ENCODE data around the gene WNT7B. TPM values are rescaled to one million over a fixed set of nuclear protein-coding genes. Genes with fewer than 3 reads are reported as not detected.

Gene WNT7B
- total RNA-seq, 4 donors from 2014 or later: not detected

GRCh38 chr22:45884201-45885062 is 92.5 kb downstream of the WNT7B start:
- TF ChIP-seq EP300 (IDR thresholded peaks at IDR 0.05; ENCODE audit: low read depth) (no peak), POLR2A (IDR thresholded peaks at IDR 0.05) (no peak)
- in situ Hi-C loops (cut with MboI; ENCODE audit: low pct_ligation_motif_present in 1 of 4, low pct_unique_long_range_greater_than_20kb in 1 of 4, low sequenced_read_pairs in 3 of 4) (no loop called here), intact Hi-C loops (cut with DNase I; ENCODE audit: low total_unique reads) (no loop called here)
- Histone ChIP-seq H3K27ac (no peak overlapping the region), H3K9me3 (no peaks in the 10 kb centered on the region), H3K4me3 (no peak overlapping the region), H3K27me3 (peaks cover 55% of the 10 kb centered on the region), H3K36me3 (no peaks in the 10 kb centered on the region), H3K4me1 (no peaks in the 10 kb centered on the region)
- DNase-seq: no peak
- 74% methylated on average over 24 of the region's 27 CpGs; no CpG with 5 or more reads in 1 of the 2 donors for WGBS, 2 donors (ENCODE audit: low coverage in 1 of 2)

- DNase-seq: no peak
- intact Hi-C loops (cut with DNase I; ENCODE audit: low total_unique reads) (no loop called here), in situ Hi-C loops (cut with MboI; ENCODE audit: low pct_ligation_motif_present in 1 of 4, low pct_unique_long_range_greater_than_20kb in 1 of 4, low sequenced_read_pairs in 3 of 4) (no loop called here)
- H3K36me3 ChIP-seq: no peaks in the 10 kb centered on the region
- H3K27ac ChIP-seq: no peak overlapping the region
- WGBS, 2 donors (ENCODE audit: low coverage in 1 of 2): 82% methylated on average over 8 of the region's 8 CpGs; no CpG with 5 or more reads in 1 of the 2 donors
- no peak overlapping the region for H3K4me3 ChIP-seq
- no peaks in the 10 kb centered on the region for H3K4me1 ChIP-seq
- peaks cover 53% of the 10 kb centered on the region for H3K27me3 ChIP-seq
- no peaks in the 10 kb centered on the region for H3K9me3 ChIP-seq
- no peak for TF ChIP-seq EP300 (IDR thresholded peaks at IDR 0.05; ENCODE audit: low read depth)
- no peak for TF ChIP-seq POLR2A (IDR thresholded peaks at IDR 0.05)
- no peak for TF ChIP-seq POLR2AphosphoS5 (IDR thresholded peaks at IDR 0.05)
- TF ChIP-seq CTCF (IDR thresholded peaks at IDR 0.05): no peak
Observed at GRCh38 chr22:45883811-45884170, 93.2 kb downstream of the WNT7B start.

GRCh38 chr22:45882881-45883810 is 93.8 kb downstream of the WNT7B start:
- peaks cover 56% of the 10 kb centered on the region for H3K27me3 ChIP-seq
- H3K27ac ChIP-seq: no peak overlapping the region
- no peak for DNase-seq
- H3K9me3 ChIP-seq: no peaks in the 10 kb centered on the region
- H3K4me3 ChIP-seq: no peak overlapping the region
- intact Hi-C loops (cut with DNase I; ENCODE audit: low total_unique reads) (no loop called here), in situ Hi-C loops (cut with MboI; ENCODE audit: low pct_ligation_motif_present in 1 of 4, low pct_unique_long_range_greater_than_20kb in 1 of 4, low sequenced_read_pairs in 3 of 4) (no loop called here)
- no peaks in the 10 kb centered on the region for H3K4me1 ChIP-seq
- TF ChIP-seq CTCF (IDR thresholded peaks at IDR 0.05) (no peak), EP300 (IDR thresholded peaks at IDR 0.05; ENCODE audit: low read depth) (no peak), POLR2A (IDR thresholded peaks at IDR 0.05) (no peak), POLR2AphosphoS5 (IDR thresholded peaks at IDR 0.05) (no peak)
- H3K36me3 ChIP-seq: no peaks in the 10 kb centered on the region
- WGBS, 2 donors (ENCODE audit: low coverage in 1 of 2): 73% methylated on average over 30 of the region's 32 CpGs; no CpG with 5 or more reads in 1 of the 2 donors

GRCh38 chr22:45881524-45881875 is 95.5 kb downstream of the WNT7B start:
- in situ Hi-C loops (cut with MboI; ENCODE audit: low pct_ligation_motif_present in 1 of 4, low pct_unique_long_range_greater_than_20kb in 1 of 4, low sequenced_read_pairs in 3 of 4) (no loop called here), intact Hi-C loops (cut with DNase I; ENCODE audit: low total_unique reads) (no loop called here)
- Histone ChIP-seq H3K4me1 (no peaks in the 10 kb centered on the region), H3K4me3 (no peak overlapping the region), H3K9me3 (no peaks in the 10 kb centered on the region), H3K36me3 (no peaks in the 10 kb centered on the region), H3K27me3 (peaks cover 72% of the 10 kb centered on the region), H3K27ac (no peak overlapping the region)
- DNase-seq: no peak
- TF ChIP-seq POLR2AphosphoS5 (IDR thresholded peaks at IDR 0.05): no peak
- no peak for TF ChIP-seq POLR2A (IDR thresholded peaks at IDR 0.05)
- 85% methylated on average over 5 of the region's 8 CpGs; no CpG with 5 or more reads in 1 of the 2 donors for WGBS, 2 donors (ENCODE audit: low coverage in 1 of 2)

Data from transverse colon (tissue), 4 donors.